ENCODE data around the gene DTNA.

DNA sequence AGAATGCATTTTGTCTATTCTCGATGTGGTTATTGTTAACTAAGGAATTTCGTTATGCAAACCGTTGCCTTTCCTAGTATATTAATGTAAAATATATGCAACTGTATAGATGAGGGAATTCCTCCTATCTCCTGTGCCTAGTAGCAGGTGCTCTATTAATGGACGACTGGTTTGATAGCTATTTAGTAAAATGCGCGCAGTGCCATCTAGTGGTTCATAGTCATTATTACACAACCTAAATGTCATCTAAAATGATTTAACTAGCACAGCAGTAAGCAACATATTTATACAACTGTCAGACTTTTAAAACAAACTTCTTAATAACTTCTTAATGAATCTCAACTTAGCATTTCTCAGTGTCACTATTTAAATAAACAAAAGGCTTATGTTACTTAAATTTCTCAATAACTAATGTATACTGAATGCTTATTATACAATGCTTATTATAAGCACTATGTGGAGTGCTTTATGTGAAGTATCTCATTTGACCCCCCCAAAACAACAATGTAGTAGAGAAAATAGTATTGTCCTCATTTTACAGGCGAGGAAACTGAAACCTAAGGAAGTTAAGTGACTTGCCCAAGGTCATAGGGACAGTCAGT lies 77.9 kb downstream of the DTNA start:
- TF ChIP-seq, protein P1, sequence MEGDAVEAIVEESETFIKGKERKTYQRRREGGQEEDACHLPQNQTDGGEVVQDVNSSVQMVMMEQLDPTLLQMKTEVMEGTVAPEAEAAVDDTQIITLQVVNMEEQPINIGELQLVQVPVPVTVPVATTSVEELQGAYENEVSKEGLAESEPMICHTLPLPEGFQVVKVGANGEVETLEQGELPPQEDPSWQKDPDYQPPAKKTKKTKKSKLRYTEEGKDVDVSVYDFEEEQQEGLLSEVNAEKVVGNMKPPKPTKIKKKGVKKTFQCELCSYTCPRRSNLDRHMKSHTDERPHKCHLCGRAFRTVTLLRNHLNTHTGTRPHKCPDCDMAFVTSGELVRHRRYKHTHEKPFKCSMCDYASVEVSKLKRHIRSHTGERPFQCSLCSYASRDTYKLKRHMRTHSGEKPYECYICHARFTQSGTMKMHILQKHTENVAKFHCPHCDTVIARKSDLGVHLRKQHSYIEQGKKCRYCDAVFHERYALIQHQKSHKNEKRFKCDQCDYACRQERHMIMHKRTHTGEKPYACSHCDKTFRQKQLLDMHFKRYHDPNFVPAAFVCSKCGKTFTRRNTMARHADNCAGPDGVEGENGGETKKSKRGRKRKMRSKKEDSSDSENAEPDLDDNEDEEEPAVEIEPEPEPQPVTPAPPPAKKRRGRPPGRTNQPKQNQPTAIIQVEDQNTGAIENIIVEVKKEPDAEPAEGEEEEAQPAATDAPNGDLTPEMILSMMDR (IDR thresholded peaks at IDR 0.05; ENCODE audit: borderline replicate concordance, extremely low read depth, low read length, poor library complexity, severe bottlenecking) = peak; percentile 79
- TF ChIP-seq EZH2 (IDR thresholded peaks at IDR 0.05; ENCODE audit: borderline replicate concordance, low read depth, low read length, severe bottlenecking) = no peak

Data from DND-41 (cell line).